Ascending aorta (tissue), 2 donors: ENCODE measurements around the gene ASNSD1. TPM values are rescaled to one million over a fixed set of nuclear protein-coding genes. Genes with fewer than 3 reads are reported as not detected.

ENCODE experiments used
- DNase-seq, 2 donors: peaks; one replicate each; pipeline ENCODE4 v3.0.0-alpha.2; 2019; ENCODE audit warnings: low spot score in 2 of 2
- H3K27ac ChIP-seq, 2 donors: fragments of 200-600 bp; sonication (generic); one replicate each; pipeline ENCODE4 v1.5.1; 2016 to 2017; ENCODE audit warnings: mild to moderate bottlenecking in 1 of 2
- H3K27me3 ChIP-seq: fragments of 200-600 bp; sonication (generic); one replicate; pipeline ENCODE4 v1.5.1; 2017
- H3K36me3 ChIP-seq, 2 donors: fragments of 200-600 bp; sonication (generic); one replicate each; pipeline ENCODE4 v1.5.1; 2016
- H3K4me1 ChIP-seq, 2 donors: fragments of 200-600 bp; sonication (generic); one replicate each; pipeline ENCODE4 v1.5.1; 2016 to 2017; ENCODE audit warnings: mild to moderate bottlenecking in 1 of 2
- H3K4me3 ChIP-seq, 2 donors: fragments of 200-600 bp; sonication (generic); one replicate each; pipeline ENCODE4 v1.5.1; 2016 to 2017; ENCODE audit warnings: mild to moderate bottlenecking in 1 of 2
- H3K9me3 ChIP-seq, 2 donors: fragments of 200-600 bp; sonication (generic); one replicate each; pipeline ENCODE4 v1.5.1; 2016
- CTCF ChIP-seq, 3 experiments: fragments of 200-600 bp in 2 of 3; fragments of 450-650 bp in 1 of 3; sonication (generic) in 2 of 3; IDR thresholded peaks; one replicate each; pipeline ENCODE4 v1.5.1; 2016 to 2019; ENCODE audit warnings: antibody characterized with exemption in 3 of 3, mild to moderate bottlenecking in 1 of 3, moderate library complexity in 1 of 3
- intact Hi-C: fragments of 100-400 bp; cut with DNase I; formaldehyde crosslinking; loops from one replicate; pipeline ENCODE4 v1.15.1; 2023
- total RNA-seq: library from RNA; depleted of rRNA; stranded (reverse); fragments of >200 nt; gene quantifications from one replicate; pipeline ENCODE4 v1.1.0, GENCODE V29; 2016

The ASNSD1 gene
- total RNA-seq, 1 donor from 2014 or later = 18.1 TPM

- Histone ChIP-seq H3K9me3 (no peaks in the 10 kb centered on the region), H3K27me3 (no peaks in the 10 kb centered on the region), H3K4me3 (no peak overlapping the region), H3K27ac (no peak overlapping the region), H3K36me3 (no peaks in the 10 kb centered on the region), H3K4me1 (no peaks in the 10 kb centered on the region)
- no peak for DNase-seq
- no peak for TF ChIP-seq CTCF (IDR thresholded peaks at IDR 0.05)
- intact Hi-C loops = no loop called here
Measured at GRCh38 chr2:189621781-189622180, 39.5 kb upstream of the ASNSD1 start.

GRCh38 chr2:189623049-189623448, 38.2 kb upstream of the ASNSD1 start:
- Histone ChIP-seq H3K27ac (no peak overlapping the region), H3K36me3 (no peaks in the 10 kb centered on the region), H3K9me3 (no peaks in the 10 kb centered on the region), H3K27me3 (no peaks in the 10 kb centered on the region), H3K4me3 (no peak overlapping the region), H3K4me1 (no peaks in the 10 kb centered on the region)
- intact Hi-C loops = no loop called here
- DNase-seq = no peak
- TF ChIP-seq CTCF (IDR thresholded peaks at IDR 0.05) = no peak

GRCh38 chr2:189624648-189625355, 36.5 kb upstream of the ASNSD1 start:
- Histone ChIP-seq H3K4me3 (no peak overlapping the region), H3K27ac (no peak overlapping the region), H3K9me3 (no peaks in the 10 kb centered on the region), H3K36me3 (no peaks in the 10 kb centered on the region), H3K4me1 (peaks cover 0 to 3% of the 10 kb centered on the region in 2 donors), H3K27me3 (no peaks in the 10 kb centered on the region)
- no peak for TF ChIP-seq CTCF (IDR thresholded peaks at IDR 0.05)
- no peak for DNase-seq
- intact Hi-C loops = no loop called here

GRCh38 chr2:189625636-189626035, 35.6 kb upstream of the ASNSD1 start:
- Histone ChIP-seq H3K36me3 (no peaks in the 10 kb centered on the region), H3K4me3 (no peak overlapping the region), H3K4me1 (peaks cover 0 to 3% of the 10 kb centered on the region in 2 donors), H3K9me3 (no peaks in the 10 kb centered on the region), H3K27me3 (no peaks in the 10 kb centered on the region), H3K27ac (no peak overlapping the region)
- no peak for DNase-seq
- intact Hi-C loops = no loop called here
- TF ChIP-seq CTCF (IDR thresholded peaks at IDR 0.05) = no peak

- Histone ChIP-seq H3K4me1 (peaks cover 0 to 3% of the 10 kb centered on the region in 2 donors), H3K36me3 (no peaks in the 10 kb centered on the region), H3K27me3 (no peaks in the 10 kb centered on the region), H3K9me3 (no peaks in the 10 kb centered on the region), H3K27ac (no peak overlapping the region), H3K4me3 (no peak overlapping the region)
- intact Hi-C loops = no loop called here
- TF ChIP-seq CTCF (IDR thresholded peaks at IDR 0.05) = no peak
- no peak for DNase-seq
Measured at GRCh38 chr2:189627789-189628188, 33.5 kb upstream of the ASNSD1 start.
